NCI-H446 treated with DMSO at 0.1 percent for 48 hours (cell line): ENCODE measurements around the gene TMEM14A.
"Not testable (repeated sequence)": the region's sequence is repeated elsewhere in the genome, so short reads cannot be mapped to it uniquely, and the experiment has no call there.

ENCODE experiments used
- DNase-seq: peaks from one replicate; lab custom pipeline; 2025; lab: John Stamatoyannopoulos, UW

The TMEM14A gene

DNA sequence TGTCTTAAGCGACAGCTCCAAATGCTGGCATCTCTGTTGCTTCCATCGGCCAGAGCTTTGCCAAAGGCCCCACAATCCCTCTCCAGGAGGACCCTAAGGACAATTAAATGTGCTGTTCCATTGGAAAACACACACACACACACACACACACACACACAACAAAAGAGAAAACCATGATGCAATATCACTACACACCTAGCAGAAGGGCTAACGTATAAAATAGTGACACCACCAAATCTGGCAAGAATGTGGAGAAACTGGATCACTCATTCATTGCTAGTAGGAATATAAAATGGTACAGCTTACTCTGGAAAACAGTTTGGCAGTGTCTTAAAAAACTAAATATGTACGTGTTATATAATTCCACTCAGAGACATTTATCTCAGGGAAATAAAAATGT is 13.0 kb upstream of the TMEM14A start:
- DNase-seq = no peak

DNA sequence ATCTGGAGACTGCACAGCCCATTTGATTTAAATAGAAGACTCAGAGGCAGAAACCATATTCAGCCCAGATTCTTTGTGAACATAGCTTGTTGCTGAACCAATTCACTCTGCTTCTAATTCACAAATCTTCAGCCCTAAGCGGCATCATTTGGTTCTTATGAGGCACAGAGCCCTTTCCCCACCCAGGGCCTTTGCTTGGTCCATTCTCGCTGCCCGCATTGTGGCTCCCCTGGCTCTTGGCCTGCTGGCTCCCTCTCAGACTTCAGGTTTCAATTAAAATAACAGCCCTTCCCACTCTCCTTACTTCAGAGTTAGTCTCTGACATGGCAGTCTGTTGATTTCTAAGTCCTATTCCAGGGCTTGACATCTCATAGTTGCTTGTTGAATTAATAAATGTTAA is 9.4 kb upstream of the TMEM14A start:
- DNase-seq = no peak

DNA sequence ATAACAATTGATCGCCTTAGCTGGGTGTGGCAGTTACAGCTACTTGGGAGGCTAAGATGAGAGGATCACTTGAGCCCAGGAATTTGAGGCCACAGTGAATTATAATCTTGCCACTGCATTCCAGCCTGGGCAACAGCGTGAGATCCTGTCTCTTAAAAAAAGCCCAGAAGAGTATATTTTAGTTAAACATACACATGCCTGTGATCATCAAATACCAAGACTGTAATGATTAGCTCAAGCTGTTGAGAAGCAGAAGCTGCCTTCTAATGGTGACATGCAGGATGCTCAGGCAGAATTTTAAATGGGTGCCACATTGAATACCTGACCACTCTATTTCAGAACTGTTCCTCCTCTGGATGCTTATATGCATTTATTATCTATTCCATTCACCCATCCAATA is 8.9 kb upstream of the TMEM14A start:
- no peak for DNase-seq

DNA sequence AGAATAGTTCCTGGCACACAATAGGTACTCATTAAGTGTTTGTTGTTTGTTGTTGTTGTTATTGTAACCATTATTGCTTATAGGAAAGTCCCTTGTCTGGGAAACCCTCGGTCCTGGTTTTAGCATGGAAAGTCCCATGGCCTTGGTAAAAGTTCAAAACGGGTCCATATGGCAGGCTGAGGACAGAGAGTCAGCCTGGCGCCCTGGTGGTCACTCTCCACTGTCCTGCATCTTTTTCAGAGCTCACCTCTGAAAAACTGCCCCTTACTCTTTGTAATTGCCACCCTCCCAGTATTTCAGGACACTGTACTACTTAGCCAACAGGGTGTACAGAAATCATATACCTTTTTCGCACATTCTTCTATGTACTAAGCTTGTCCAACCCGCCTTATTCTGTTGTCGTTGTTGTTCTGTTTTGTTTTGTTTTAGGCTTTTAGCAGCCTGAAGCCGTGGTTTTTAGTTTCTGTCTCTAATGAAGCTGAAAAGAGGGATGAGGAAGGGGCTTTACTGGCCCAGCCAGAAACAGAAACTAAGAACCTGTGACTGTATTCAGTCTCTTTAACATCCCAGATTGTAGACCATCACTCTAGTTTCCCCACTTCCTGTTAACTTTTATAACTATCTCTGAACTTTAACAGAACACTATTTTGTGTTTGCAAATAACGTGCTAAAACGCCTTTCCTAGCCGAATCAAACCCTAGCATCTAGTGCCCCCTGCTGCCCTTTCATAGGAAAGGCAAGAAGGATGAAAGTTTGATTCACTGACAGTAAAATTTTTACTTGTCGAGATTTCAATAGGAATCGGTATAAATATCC is 7.6 kb upstream of the TMEM14A start:
- peak; percentile 36 for DNase-seq

DNA sequence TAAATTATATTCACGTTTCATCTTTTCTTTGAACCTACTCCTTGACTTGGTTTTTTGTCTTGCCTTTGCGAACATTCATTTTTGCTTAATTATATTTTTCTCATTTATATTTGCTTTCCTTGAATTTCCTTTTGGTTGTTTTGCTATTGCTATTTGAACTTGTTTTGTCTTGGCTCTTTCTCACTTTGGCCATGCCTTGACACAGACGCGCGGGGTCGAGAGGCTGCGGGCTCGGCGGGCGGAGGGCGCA is 7.1 kb upstream of the TMEM14A start:
- no peak for DNase-seq

DNA sequence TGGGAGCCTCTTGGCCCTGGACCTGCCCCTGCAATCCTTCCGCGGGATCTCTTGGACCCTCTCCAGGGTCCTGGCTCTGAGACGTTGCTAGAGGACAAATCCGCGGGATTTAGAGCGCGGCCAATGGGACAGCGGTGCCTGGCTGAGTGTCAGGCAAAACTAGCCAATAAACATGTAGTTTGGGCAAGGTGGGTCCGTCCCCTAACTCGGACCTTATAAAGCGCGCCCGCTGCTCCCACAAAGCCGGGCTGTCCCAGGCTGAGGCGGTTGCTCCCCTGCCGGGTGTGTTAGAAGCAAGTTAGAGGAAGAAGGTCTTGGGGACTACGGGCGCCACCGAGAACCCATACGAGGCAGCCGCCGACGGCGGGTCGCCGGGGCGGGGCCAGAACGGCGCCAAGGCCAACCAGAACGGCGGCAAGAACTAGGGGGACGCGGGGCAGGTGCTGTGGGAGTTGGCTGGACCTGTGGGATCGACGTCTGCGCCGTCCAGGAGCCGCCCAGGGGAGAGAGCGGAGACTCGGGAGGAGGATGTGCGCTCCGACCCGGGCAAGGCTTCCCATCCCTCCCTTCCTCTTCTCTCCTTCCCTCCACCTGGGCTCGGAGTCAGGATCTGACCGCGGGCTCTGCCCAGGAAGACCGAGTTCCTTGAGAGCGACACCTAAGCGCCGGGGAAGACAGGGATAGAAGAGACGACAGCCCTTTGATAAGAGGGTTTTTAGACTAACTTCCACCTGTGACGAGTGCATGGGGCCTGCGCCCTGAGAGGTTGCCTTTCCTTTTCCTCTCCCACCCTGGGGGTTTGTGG is 6.5 kb upstream of the TMEM14A start:
- peak; percentile 96 for DNase-seq

DNA sequence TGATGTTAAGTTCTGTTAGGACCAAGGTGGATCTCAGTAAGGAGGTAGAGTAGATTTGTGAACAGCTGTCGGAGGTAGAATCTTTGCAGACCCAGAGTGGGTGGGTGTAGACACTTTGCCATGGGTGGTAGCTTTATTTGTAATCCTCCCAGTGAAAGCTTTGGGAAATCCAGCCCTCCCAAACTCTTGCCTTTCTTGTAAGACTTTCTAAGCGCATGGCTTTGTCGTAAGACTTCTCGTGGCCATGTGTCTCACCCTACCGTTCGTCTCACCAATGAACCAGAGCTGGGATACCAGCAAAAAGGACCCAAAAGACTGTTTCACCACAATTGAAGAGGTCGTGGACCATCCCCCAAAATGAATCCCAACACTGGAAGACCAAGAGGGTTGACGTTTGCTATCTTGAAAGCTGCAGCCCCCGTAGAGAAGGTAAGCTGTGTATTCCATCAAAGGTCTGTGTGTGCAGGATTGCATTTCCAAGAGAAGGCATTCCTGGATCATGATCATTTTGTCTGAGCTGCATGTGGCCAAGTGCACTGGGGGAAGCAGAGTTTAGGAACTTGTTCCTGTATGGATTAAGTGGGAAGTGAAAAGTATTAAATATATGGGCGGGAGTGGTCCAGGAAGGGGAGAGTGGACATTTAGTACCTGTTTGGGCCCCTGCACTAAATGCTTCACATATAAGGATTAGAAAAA is 5.8 kb upstream of the TMEM14A start:
- DNase-seq = no peak

DNA sequence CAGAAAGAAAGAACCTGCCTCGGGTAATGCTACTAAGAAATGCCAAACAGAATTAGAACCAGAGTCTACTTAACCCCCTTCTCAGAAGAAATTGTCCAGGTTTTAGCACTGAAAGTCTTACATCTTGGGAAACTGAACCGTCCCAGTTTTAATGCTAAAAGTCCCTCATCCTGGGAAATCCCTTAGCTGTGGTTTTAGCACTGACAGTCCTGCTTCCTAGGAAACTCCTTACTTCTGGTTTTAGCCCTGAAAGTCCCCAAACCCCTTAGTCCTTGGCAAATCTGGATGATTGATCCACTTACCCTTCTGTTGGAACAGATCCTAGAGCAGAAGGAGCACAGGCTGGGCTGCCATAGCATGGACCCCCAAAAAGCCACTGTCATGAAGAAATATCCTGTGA is 4.8 kb upstream of the TMEM14A start:
- DNase-seq = no peak

DNA sequence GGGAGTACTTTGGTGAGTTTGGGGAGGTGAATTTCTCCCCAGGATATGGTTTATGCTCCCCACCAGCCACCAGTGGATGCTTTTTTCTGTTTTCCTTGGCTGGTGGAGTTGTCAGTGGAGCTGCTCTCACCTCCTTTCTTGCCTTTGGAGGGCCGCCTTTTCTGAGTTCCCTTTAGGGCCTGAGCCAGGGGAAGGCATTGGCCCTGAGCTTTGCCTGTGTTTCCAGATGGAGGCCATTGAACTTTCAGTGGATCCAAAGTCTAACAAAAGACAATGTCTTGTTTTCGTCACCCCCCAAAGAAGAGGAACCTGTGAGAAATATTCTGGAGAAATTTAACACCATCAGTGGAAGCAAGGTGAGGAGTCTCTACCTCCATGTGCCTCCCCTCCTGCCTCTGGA is 4.4 kb upstream of the TMEM14A start:
- DNase-seq = no peak

DNA sequence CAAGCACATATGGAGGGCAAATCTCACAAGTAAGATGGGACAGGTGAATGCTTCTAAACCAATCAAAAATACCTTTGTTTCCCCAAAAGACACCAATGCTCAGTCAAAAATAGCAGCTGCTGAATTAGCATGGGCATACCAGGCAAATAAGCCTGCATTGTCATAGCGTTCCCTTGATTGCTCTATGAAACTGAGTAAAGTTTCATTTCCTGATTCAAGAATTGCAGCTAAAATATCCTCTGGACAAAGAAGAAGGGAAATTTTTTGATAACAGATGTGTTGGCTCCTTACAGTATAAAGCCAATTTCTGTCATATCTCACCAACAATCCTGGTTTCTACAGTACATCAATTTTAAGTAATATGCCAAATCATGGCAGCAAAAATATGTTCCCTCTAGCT is 3.3 kb upstream of the TMEM14A start:
- no peak for DNase-seq

DNA sequence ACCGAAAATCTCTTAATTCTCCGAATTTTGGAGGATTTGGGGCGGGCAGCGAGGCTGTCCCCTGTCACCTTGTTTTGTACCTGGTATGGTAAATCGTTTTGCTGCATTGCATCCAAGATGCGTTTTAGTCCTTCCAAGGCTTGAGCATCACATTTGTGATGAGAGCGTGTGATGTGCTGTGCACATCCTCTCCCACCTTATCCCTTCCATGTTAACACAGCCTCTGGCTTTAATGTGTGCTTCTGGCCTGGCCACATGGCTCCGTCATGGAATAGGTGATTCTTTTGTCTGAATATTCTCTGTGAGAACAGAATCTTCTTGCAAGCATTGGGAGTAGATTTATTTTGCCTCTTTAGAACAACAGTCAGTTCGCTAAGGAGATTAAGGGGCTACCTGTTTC is 763 bp downstream of the TMEM14A start:
- DNase-seq = no peak

DNA sequence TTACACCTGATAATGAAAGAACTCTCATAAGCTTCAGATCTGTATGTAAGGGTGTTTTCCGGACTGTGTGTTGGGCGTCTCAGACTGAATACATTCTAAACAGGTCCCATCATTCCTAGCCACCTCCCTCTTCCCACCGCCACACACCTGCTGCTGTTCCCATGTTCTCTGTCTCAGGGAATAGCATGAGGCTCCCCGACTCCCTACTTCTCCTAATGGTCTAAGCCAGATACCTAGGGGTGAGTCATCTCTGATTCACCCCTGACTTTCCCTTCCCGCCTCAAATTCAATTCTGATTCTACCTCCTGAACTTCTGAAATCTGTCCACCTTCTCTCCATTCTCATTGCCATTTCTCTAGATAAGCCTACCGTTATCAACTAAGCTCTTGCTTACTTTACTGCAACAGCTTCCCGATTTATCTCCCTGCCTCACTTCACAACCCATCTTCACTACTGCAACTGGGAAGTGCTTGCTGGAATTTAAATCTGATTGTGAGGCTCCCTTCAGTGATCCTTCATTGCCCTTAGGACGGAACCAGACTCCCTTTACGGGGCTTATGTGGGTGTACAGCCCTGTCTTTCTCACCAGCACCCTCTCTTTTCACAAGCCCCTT is 1.6 kb downstream of the TMEM14A start:
- DNase-seq = no peak

DNA sequence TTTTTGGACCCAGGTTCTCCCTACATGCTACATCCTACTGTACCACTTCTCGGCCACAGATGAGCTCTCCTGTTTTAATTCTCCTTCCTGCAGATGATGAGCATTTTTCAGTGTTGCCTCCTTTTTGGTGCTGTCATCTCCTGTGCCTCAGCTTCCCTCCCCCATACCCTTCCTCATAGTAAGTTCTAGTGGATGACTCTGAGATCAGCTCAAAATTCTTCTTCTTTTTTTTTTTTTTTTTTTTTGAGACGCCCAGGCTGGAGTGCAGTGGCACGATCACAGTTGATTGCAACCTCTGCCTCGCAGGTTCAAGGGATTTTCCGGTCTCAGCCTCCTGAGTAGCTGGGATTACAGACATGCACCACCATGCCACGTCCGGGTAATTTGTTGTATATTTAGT is 3.8 kb downstream of the TMEM14A start:
- no peak for DNase-seq

DNA sequence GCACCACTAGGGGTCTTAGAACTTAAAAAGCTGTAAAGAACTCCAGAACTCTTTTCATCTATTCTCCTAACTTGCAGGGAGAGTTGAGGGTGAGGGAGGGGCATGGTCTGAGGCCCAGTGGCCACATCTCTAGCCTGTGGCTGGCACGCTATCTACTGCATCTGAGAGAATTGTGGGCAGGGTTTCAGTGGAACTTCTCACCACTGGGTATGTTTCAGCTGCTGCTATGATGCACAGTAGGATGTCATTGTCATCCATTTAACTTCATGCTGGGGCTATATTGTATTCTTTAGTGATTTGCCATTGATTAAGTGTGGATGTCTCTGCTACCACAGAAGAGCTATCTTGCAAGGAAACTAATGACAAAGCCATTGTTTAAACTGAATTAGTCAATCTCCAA is 4.5 kb downstream of the TMEM14A start:
- no peak for DNase-seq

DNA sequence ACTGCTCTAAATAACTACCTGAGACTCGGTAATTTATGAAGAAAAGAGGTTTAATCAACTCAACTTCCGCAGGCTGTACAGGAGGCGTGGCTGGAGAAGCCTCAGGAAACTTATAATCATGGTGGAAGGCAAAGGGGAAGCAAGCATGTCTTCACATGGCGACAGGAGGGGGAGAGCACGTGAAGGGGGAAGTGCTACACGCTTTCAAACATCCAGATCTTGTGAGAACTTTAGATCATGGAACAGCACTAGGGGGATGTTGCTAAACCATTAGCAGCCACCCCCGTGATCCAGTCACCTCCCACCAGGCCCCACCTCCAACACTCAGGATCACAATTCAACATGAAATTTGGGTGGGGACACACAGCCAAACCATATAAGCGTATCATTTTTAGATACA is 5.7 kb downstream of the TMEM14A start:
- DNase-seq = not testable (repeated sequence)

DNA sequence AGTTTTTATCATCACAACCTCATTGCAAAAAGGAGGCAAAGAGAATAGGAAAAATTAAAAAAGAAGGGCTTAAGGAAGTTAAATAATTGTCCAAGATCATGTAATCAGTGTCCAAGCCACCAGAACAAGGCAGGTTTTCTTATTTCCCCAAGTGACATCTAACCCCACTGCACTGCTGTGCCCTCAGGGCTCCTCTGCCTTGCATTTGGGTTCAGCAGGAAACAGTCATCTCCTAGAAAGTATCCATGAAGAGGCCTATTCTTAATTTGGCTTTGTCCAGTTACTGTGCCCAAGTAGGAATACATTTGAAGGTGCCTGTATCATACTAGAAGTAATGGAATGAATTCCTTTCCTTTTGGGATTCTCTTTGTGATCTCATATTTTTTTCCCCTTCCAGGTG is 10.5 kb downstream of the TMEM14A start:
- no peak for DNase-seq

DNA sequence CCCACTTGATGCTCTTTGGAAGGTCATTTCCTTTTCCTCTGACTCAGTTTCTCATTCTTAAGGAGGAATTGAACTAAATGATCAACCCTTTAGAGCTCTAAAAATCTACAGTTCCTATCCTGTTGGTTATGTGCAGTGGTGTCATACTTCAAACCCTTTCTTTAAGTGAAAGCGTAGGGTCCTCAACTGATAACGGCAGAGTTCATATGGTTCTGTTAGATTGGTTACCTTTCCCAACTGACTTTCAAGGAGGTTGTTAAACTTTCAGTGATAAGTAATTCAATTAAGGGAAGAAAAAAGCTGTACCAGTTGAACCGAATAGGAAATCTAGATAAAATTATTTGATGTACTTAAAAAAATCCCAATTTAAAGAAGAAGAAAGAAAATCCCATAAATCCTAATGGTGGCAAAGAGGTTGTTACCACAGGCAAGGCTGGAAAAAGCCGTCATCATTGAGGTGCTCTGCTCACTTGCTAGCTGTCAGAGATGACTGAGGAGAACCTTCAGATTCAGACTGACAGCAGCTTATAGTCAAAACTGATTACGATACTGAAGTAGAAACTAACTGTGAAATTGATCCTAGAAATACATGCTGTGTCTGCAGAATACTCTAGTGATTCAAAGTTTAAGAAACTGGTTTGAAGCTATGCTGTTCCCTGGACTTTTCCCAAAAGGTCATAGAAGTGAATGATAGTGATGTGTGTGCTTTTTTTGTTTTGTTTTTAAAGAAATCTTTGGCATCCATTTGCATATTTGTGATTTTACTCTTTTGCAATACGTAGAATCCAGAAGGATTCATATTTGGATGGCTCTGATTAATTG is 16.2 kb downstream of the TMEM14A start:
- no peak for DNase-seq

DNA sequence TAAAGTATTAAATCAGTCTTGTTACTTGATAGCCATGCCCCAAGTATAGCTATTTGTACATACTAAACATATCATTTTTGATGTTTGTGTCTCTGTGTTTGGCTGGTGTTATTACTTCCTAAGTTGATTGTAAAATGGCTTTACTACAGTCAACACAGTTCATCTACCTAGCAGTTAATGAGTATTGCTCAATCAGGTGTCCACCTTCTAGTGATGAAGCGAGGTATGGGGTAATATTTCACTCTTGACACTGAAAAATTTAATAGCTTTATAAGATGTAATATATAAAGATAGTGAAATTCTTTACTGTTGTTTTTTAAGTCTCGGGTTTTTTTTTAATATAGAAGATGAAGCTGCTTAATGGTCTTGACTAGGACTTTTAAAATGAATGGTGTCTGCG is 18.9 kb downstream of the TMEM14A start:
- no peak for DNase-seq

DNA sequence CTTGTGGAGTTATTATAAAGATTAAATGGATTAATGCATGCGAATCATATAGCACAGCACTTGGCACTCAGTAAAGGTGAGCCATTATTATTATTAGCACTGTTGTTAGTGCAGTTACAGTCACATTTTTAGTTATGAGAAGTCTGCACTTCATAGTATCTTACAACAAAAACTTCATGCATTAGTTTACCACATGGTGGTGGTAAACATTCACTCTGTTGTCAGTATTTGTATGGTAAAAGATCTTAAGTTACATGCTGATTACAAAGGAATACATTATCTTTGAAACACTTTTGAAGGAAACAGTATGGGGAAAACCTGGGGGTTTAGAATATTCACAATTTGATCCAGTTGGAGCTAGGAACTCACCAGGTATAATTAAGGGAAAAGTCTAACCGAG is 20.8 kb downstream of the TMEM14A start:
- no peak for DNase-seq

DNA sequence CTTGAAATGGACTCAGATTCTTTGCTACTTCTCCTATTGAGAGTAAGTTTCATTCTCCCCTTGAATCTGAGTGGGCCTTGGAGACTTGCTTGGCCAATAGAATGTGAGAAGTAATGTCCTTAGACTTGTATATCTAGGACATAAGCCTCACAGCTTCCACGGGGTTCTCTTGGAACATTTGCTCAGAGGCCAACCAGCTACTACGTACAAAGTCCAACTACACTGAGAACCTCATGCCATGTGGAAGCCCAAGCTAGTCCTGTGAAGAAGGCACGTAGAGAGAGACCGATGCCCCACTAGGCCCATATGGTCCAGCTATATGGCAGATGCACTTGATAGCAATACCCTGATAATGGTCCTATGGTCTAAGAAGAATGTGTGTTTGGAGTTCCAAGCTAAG is 22.9 kb downstream of the TMEM14A start:
- no peak for DNase-seq

DNA sequence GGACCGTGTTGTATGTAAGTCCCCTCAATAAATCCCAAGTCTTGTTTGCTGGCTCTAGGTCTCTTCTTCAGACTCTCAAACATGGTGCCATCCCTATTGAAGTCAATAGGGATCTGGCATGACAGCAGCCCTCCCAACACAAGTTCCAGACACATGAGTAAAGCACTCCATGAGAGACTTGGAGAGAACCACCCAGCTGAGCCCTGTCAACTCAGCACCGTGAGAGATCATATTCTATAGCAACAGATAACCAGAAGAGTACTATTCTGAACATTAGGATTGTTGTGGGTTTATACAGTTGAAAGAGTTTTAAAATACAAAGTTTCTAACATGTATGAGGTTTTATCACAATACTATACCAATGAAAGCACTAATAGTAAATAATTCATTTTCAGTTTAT is 23.5 kb downstream of the TMEM14A start:
- no peak for DNase-seq

DNA sequence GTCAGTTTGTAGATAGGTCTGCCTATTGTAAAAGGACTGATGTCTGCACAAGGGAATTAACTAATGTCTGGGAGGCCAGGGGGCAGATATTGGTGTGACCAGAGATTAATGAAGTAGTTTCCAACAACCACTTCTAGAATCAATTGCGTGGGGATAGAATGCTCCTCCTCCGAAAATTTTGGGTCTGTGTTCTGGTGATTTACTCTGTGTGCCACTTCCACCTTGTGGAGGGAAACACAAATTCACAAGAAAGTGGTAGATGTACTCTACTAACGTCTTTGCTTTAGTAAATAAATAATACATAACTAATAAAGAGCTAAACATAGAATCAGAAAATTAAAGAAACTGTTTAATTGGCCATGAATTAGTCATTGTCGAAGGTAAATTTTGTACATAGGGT is 25.5 kb downstream of the TMEM14A start:
- no peak for DNase-seq
